AG08395 (cell line): ENCODE measurements around the gene MYOZ1.
A peak's percentile ranks its signal among the peaks of the same experiment; 100 is the strongest.
"Not testable (repeated sequence)": the region's sequence is repeated elsewhere in the genome, so short reads cannot be mapped to it uniquely, and the experiment has no call there.

ENCODE experiments used
- DNase-seq: peaks from one replicate; pipeline ENCODE4 v3.0.0; 2012; ENCODE audit warnings: mixed read lengths, low spot score

Gene MYOZ1

DNA sequence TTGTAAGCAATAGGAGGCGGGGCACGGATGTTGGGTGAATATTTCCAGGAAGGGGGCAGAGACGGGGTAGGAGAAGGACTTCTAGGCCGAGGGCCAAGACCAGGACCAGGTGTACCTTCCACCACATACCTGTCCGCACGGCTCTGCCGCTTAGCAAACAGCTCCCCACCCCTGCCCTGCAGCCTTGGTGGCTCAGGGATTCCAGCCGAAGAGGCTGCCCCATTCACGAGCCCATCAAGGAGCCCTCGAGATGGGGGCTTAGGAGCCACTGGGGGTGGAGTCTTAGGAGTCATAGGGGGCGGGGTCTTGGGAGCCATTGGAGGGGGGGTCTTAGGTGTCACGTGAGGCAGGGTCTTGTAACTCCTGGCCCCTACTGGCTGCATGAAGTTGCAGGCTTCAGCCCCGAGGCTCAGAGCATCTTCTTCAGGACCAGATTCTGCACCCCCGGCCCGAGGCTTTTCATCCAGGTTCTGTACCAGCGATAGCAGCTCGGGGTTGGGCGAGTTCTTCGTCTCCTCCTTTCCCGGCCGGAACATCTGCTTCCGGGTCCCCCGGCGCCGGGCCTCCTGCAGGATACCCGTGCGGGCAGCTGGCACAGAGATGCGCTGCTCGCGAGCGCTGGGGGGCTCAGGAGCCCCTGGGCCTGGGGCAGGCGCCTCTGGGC is 6.1 kb upstream of the MYOZ1 start:
- DNase-seq: peak; percentile 58

GRCh38 chr10:73646598-73647041 is 5.3 kb upstream of the MYOZ1 start:
- no peak for DNase-seq

GRCh38 chr10:73645251-73645650 is 4.0 kb upstream of the MYOZ1 start:
- DNase-seq: no peak

GRCh38 chr10:73644767-73645166 is 3.5 kb upstream of the MYOZ1 start:
- no peak for DNase-seq

DNA sequence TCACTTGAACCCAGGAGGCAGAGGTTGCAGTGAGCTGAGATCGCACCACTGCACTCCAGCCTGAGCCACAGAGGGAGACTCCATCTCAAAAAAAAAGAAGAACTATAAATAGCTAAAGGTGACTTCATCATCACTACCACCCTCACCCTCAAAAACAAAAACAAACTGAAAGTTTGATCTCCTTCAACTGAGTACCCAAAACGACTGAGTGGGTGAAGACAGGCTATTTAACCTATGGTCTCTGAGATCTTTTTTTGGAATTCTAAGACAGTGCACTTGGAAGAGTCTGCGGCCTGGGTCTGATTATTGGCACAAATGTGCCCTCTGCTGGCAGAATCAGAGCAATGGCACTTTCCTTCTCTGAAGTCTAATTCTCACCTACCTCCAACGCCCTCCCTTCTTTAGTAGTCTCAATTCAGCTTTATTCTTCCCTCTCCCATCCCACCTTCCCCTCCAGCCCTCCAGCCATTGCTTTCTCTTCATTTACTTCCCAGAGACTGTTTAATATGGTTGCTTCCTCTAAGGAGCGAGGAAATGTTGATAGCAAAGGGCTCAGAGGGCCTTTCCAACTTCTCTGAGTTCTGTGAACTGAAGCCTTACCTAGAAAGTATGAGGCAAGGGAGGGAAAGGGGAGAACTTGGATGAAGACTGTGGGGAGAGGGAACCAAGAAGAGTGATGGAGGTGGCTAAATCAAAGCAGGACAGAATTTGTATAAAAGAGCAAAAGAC is 2.9 kb upstream of the MYOZ1 start:
- DNase-seq: peak; percentile 78

DNA sequence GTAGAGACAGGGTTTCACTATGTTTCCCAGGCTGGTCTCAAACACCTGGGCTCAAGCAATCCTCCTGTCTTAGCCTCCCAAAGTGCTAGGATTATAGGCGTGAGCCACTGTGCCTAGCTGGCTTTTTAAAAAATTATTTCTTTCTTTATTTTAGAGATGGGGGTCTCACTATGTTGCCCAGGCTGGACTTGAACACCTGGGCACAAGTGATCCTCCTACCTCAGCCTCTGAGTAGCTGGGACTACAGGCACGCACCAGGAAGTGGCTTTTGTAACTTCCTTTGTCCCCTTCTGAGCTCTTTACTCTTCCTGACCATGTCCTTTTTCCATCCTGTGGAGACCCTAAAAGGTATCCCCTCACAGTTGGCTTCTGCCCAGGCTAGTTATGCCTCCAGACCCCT is 2.1 kb upstream of the MYOZ1 start:
- DNase-seq: no peak

DNA sequence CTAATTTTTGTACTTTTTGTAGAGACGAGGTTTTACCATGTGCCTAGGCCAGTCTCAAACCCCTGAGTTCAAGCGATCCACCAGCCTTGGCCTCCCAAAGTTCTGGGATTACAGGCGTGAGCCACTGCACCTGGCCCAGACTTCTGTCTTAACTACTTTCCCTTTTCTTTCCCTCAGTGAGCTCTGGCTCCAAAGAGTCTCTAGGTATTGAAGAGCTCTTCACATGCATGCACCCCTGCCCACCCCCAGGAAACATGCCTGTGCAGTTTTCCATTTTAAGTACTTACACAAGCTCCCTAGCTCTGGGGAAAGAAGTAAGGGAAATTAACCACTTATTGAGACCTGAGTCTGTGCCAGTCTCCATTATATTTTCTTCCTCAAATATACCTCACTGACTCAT is 2.0 kb downstream of the MYOZ1 start:
- no peak for DNase-seq

DNA sequence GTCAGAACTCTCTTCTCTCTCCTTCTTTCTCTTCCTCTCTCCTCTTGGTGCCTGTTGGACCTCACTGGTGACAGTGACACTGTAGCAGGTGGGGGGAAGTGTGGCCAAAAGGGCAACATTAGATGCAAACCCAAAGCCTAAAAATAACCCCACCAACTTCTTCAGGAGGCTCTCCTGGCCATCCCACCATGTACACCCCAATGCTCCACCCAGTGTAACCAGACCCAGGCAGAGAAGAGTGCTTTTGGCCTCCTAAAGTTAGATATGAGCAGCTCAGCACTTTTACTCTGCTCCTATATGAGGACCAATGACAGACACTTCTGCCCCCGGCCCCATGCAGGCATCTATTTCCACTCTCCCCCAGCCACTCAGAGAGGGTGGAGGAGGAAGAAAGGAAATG is 5.5 kb downstream of the MYOZ1 start:
- no peak for DNase-seq

DNA sequence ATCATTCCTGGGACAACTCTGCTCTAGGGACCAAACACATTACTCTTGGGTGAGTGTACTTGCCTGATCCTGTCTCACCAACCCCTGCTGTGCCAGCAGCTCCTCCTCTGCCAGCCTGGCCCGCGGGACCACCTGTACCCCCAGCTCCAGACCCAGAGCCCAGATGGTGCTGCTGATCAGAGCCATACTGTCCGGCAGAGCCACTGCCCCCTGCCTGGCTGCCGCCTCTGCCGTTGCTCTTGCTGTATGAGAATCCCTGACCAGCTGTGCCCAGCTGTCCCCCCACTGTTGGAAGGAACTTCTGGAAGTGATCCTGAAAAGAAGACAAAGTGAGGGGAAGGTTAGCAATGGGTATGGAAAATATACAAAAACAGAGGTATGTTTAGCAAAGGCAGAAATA is 6.9 kb downstream of the MYOZ1 start:
- no peak for DNase-seq

DNA sequence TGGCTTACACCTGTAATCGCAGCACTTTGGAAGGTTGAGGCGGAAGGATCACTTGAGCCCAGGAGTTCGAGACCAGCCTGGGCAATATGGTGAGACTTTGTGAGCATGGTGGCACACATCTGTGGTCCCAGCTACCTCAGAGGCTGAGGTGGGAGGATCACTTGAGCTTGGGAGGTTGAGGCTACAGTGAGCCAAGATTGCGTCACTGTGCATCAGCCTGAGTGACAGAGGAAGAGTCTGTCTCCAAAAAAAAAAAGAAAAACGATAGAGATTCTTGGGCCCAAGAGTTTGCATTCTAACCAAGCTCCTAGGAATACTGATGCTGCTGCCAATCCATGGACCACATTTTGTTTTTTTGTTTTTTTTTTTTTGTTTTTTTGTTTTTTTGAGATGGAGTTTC is 12.1 kb downstream of the MYOZ1 start:
- DNase-seq: no peak

DNA sequence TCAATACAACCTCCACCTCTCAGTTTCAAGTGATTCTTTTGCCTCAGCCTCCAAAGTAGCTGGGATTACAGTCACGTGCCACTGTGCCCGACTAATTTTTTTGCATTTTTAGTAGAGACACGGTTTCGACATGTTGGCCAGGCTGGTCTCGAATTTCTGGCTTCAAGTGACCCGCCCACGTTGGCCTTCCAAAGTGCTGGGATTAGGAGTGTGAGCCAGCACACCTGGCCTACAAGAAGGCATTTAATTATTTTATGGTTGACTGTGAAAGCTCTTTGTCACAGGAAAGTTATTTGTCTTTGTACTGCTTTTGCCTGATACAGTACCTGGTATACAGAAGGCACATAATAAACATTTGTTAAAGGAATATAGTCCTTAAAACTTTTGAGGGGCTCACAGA is 12.9 kb downstream of the MYOZ1 start:
- DNase-seq: no peak

DNA sequence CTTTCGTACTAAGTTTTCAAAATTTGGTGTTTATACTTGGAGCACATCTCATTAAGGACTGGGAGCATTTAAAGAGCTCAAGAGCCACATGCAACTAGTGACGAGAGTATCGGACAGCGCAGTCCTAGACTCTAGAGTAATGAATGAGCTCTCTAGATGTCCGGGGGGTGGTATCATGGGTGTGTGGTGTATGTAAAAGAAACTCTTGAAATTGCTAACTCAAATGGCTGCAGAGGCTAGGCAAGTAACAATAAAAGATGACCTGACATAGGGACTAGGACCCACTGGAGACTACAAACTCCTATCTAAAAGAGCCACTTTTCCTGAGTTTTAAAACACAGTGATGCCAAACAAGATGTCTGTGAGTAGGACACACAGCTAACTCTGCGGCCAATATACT is 14.0 kb downstream of the MYOZ1 start:
- DNase-seq: no peak

GRCh38 chr10:73625884-73626752 is 15.2 kb downstream of the MYOZ1 start:
- DNase-seq: peak; percentile 97

DNA sequence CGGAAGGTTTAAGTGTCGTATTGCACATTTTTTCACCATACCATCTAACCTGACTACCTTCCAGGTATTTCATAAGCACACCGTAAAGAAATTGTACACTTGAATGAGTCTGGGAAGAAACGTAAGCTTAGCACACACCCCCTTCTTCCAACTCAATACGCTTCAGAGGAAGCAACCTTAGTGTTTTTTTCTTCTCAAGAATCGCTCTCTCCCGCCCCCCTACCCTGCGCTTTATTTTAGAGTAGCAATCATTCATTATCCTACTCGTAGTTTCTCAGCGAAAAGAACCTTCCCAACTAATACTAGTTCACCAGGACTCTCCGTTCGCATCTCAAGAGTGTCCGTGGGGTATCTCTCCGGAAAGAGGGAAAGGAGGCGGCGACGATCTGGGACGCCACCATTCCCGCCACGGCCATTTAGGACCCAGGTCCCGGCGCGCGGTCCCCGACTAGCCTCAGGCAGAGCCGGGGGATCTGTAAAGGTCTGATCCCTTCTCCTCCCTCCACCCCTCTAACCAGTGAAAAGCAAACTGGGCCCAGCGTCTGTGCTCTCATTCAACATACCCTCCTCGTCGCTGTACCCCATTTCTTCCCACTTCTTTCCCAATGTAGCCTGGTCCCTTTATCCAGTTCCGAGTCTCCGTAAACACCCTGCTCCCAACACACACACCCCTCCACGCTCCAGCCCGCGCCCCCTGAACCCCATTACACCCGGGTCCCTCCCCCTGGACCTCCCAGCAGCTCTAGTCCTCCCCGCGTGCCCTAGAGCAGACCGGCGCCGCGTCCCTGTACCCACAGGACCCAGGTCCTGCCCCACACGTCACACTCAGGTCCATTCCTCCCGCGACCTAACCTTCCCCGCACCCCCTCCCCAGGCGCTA is 16.0 kb downstream of the MYOZ1 start:
- DNase-seq: peak; percentile 41

DNA sequence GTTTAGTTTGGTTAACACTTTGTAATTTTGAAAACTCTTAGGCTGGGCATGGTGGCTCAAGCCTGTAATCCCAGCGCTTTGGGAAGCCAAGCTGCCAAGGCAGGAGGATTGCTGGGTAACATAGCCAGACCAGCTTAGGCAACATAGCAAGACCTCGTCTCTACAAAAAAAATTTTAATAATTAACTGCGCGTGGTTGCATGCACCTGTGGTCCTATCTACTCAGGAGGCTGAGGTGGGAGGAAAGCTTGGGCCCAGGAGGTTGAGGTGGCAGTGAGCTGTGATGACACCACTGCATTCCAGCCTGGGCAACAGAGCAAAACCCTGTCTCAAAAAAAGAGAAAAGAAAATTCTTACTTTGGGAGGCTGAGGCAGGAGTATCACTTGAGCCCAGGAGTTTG is 18.2 kb downstream of the MYOZ1 start:
- DNase-seq: no peak

- DNase-seq: not testable (repeated sequence)
These were observed 20.3 kb downstream of the MYOZ1 start for GRCh38 chr10:73620974-73621373.

GRCh38 chr10:73617143-73617542 is 24.1 kb downstream of the MYOZ1 start:
- DNase-seq: not testable (repeated sequence)

- DNase-seq: no peak
These were observed 26.6 kb downstream of the MYOZ1 start for GRCh38 chr10:73614720-73615119.

GRCh38 chr10:73609116-73609515 is 32.2 kb downstream of the MYOZ1 start:
- DNase-seq: no peak

- DNase-seq: no peak
These were observed 39.8 kb downstream of the MYOZ1 start for GRCh38 chr10:73601486-73601921.

DNA sequence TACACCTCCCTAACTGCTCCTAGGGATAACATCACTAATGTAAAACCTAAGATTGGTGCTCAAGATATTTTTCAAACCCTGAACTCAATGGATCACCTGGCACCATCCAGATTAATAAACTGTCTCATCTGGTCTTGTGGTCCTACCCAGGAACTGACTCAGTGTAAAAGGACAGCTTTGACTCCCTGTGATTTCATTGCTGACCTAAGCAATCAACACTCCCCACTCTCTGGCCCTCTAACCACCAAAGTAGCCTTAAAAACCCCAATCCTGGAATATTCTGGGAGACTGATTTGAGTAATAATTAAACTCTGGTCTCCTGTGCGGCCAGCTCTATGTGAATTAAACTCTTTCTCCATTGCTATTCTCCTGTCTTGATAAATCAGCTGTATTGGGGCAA is 43.9 kb downstream of the MYOZ1 start:
- peak; percentile 19 for DNase-seq

DNA sequence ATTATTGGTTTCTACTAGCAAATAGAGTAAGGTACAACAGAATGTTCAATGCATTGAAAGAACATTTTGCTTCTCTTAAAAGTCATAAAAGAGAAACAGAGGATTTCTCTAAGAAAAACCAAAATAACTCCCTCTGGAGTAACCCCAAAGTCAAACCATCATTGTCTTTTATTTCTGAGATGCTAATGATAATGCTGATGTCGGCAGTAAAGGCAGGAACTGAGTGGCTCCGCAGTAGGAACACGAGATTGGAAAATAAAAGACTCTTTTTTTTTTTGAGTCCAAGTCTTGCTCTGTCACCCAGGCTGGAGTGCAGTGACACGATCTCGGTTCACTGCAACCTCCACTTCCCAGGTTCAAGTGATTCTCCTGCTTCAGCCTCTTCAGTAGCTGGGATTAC is 47.5 kb downstream of the MYOZ1 start:
- DNase-seq: no peak
